Esophagus squamous epithelium (tissue), 4 donors: Measurements from ENCODE around the gene STMP1.

Source experiments
- POLR2A ChIP-seq, 4 donors: fragments of 450-650 bp; IDR thresholded peaks; one replicate each; pipeline ENCODE4 v1.6.1; 2017; ENCODE audit warnings: antibody characterized with exemption in 4 of 4, mild to moderate bottlenecking in 4 of 4, moderate library complexity in 3 of 4
- TF ChIP-seq, protein P1 (sequence below), 6 experiments: fragments of 450-650 bp in 4 of 6; fragments of 200-600 bp in 2 of 6; sonication (generic) in 2 of 6; IDR thresholded peaks; one replicate each; pipeline ENCODE4 v1.5.1; 2016 to 2019; ENCODE audit warnings: antibody characterized with exemption in 6 of 6, mild to moderate bottlenecking in 4 of 6, moderate library complexity in 4 of 6

GRCh38 chr7:135712182-135712782, 50.0 kb downstream of the STMP1 start:
- TF ChIP-seq POLR2A (IDR thresholded peaks at IDR 0.05), result no peak
- TF ChIP-seq, protein P1, sequence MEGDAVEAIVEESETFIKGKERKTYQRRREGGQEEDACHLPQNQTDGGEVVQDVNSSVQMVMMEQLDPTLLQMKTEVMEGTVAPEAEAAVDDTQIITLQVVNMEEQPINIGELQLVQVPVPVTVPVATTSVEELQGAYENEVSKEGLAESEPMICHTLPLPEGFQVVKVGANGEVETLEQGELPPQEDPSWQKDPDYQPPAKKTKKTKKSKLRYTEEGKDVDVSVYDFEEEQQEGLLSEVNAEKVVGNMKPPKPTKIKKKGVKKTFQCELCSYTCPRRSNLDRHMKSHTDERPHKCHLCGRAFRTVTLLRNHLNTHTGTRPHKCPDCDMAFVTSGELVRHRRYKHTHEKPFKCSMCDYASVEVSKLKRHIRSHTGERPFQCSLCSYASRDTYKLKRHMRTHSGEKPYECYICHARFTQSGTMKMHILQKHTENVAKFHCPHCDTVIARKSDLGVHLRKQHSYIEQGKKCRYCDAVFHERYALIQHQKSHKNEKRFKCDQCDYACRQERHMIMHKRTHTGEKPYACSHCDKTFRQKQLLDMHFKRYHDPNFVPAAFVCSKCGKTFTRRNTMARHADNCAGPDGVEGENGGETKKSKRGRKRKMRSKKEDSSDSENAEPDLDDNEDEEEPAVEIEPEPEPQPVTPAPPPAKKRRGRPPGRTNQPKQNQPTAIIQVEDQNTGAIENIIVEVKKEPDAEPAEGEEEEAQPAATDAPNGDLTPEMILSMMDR (IDR thresholded peaks at IDR 0.05), result no peak
